ENCODE measurements around the gene UBE2D2. TPM values are rescaled to one million over a fixed set of nuclear protein-coding genes. Genes with fewer than 3 reads are reported as not detected.

Gene UBE2D2
- total and polyA plus RNA-seq, 2 of the 4 experiments (the other 2 are of a cell fraction): 26.9 to 35.7 TPM

DNA sequence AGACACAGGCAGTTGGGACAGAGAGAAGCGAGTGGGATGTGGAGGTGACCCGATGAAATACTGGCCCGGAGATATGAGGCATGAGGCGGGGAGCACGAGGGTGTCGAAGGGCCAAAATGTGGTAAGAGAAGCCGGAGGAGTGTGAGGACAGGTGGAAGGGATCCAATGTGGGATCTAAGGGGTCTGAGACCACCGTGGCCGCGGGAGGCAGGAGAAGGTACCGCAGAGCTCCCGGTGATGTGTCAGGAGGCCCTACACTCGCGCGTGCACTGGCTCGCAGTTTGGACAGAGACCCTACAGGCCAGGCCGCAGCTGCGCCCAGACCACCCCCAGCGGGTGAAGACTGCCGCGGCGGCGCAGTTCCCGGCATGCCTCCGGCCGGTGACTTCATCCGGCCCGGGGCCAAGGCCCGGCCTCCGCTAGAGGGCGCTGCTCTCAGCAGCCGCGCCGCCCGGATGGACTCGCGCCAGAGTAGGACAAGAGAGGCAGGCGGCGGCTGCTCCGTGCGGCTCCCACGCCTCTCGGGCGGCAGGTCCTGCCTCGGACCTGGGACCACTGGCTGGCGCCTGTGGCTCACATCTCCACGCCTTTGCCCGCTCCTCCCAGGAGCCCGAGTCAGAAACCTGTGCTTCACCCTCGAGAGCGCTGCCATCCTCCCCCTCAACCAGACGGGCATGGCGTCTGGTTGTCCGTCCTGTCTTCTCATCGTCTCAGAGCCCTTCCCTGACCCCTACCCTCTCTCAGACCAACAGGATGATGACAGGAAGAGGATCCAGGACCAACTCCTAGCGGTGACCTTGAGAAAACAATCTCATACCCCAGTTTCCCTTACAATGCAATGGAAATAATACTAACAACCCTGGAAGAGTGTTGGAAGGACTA lies 43.2 kb upstream of the UBE2D2 start (continued):
- TF ChIP-seq, protein P1, sequence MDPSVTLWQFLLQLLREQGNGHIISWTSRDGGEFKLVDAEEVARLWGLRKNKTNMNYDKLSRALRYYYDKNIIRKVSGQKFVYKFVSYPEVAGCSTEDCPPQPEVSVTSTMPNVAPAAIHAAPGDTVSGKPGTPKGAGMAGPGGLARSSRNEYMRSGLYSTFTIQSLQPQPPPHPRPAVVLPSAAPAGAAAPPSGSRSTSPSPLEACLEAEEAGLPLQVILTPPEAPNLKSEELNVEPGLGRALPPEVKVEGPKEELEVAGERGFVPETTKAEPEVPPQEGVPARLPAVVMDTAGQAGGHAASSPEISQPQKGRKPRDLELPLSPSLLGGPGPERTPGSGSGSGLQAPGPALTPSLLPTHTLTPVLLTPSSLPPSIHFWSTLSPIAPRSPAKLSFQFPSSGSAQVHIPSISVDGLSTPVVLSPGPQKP (IDR thresholded peaks at IDR 0.05; ENCODE audit: borderline replicate concordance, low read depth, low read length): no peak
- TF ChIP-seq FOS (IDR thresholded peaks at IDR 0.05; ENCODE audit: low read depth, low read length) (0 out of 2 replicates have a peak, but pooled peaks have one; percentile 10), RCOR1 (IDR thresholded peaks at IDR 0.05; ENCODE audit: insufficient replicate concordance, low read length) (no peak)
